GM12878 (cell line): Measurements from ENCODE around the gene ZC3H12D.

Source experiments
- NRF1 ChIP-seq: conservative IDR thresholded peaks from 2 replicates; pipeline ENCODE4 v1.6.1; 2011; ENCODE audit warnings: mild to moderate bottlenecking, low read depth, low read length, improper control_type of control experiment
- RAD21 ChIP-seq: IDR thresholded peaks from 2 replicates; pipeline ENCODE4 v1.6.1; 2011; ENCODE audit warnings: mild to moderate bottlenecking, low read depth, low read length, moderate library complexity; ENCODE audit not compliant: insufficient read depth

GRCh38 chr6:149453597-149454345, 31.0 kb downstream of the ZC3H12D start:
- no peak for TF ChIP-seq RAD21
- TF ChIP-seq NRF1 = no peak
